Right lobe of liver (tissue), 6 donors: Measurements from ENCODE around the gene DNAH1. TPM values are rescaled to one million over a fixed set of nuclear protein-coding genes. Genes with fewer than 3 reads are reported as not detected.
"Not testable (repeated sequence)": the region's sequence is repeated elsewhere in the genome, so short reads cannot be mapped to it uniquely, and the experiment has no call there.

Source experiments
- ATAC-seq, 4 donors: fragments of 200-7000 bp; cut with Tn5 transposase; one replicate each; pipeline ENCODE4 v1.9.1; 2020; ENCODE audit warnings: mild to moderate bottlenecking in 4 of 4, moderate library complexity in 4 of 4
- DNase-seq, 3 donors: peaks; one replicate each; pipeline ENCODE4 v3.0.0-alpha.2; 2020
- H3K27ac ChIP-seq, 3 donors: fragments of 200-600 bp; one replicate each; pipeline ENCODE4 v1.8.0; 2022
- H3K27me3 ChIP-seq, 2 donors: fragments of 200-600 bp; one replicate each; pipeline ENCODE4 v1.8.0; 2022
- H3K36me3 ChIP-seq, 4 donors: fragments of 200-600 bp; sonication (generic) in 1 of 4; one replicate each; pipeline versions ENCODE4 v1.5.1 to v1.8.0; 2017 to 2022; ENCODE audit warnings: control low read depth in 1 of 4
- H3K4me1 ChIP-seq, 4 donors: fragments of 200-600 bp; sonication (generic) in 1 of 4; one replicate each; pipeline versions ENCODE4 v1.5.1 to v1.8.0; 2017 to 2022; ENCODE audit warnings: control low read depth in 1 of 4
- H3K4me3 ChIP-seq, 3 donors: fragments of 200-600 bp; one replicate each; pipeline ENCODE4 v1.8.0; 2022
- H3K9me3 ChIP-seq, 4 donors: fragments of 200-600 bp; sonication (generic) in 1 of 4; one replicate each; pipeline versions ENCODE4 v1.5.1 to v1.8.0; 2017 to 2022; ENCODE audit warnings: control low read depth in 1 of 4
- CTCF ChIP-seq, 4 donors: fragments of 200-600 bp in 3 of 4; fragments of 450-650 bp in 1 of 4; IDR thresholded peaks; one replicate each; pipeline versions ENCODE4 v1.5.1 to v1.8.0; 2016 to 2022; ENCODE audit warnings: antibody characterized with exemption in 4 of 4, mild to moderate bottlenecking in 2 of 4
- POLR2A ChIP-seq: fragments of 450-650 bp; IDR thresholded peaks from one replicate; pipeline ENCODE4 v1.6.1; 2017; ENCODE audit warnings: antibody characterized with exemption, mild to moderate bottlenecking
- WGBS: methylation state at CpG from one replicate; pipeline ENCODE4 v1.1.6; 2018; ENCODE audit warnings: low coverage, low lambda C conversion rate; ENCODE audit not compliant: insufficient coverage; ENCODE audit errors: missing lambda C conversion rate; 5-methylcytosine and 5-hydroxymethylcytosine counted together
- intact Hi-C, 2 donors: fragments of 100-400 bp; cut with DNase I; formaldehyde crosslinking; loops; one replicate each; pipeline versions ENCODE4 v1.11.2 to v1.14.1; 2022
- total RNA-seq, 6 experiments: library from RNA; depleted of rRNA in 2 of 6; stranded (reverse); fragments of >200 nt in 2 of 6; fragmentation: NEBNext Ultra II Directional in 3 of 6; extraction: Animal tissue kit (Norgen Biotek cat#: 25700) in 3 of 6; gene quantifications; one replicate each; pipeline versions ENCODE4 v1.1.0 to v1.2.4, GENCODE V29; 2016 to 2023
- donor health status: DM: no; HTN: yes; CAD: no.
- donor health status: DM: no; HTN: no; CAD: no.
- donor health status: DM: no; HTN: no; CAD: no.
- donor health status: DM: no; HTN: yes; CAD: no.
- donor health status: DM: no; HTN: yes; CAD: no.

The DNAH1 gene
- total RNA-seq, 6 experiments from 2014 or later: 1.6 to 11.2 (median 8.1) TPM

DNA sequence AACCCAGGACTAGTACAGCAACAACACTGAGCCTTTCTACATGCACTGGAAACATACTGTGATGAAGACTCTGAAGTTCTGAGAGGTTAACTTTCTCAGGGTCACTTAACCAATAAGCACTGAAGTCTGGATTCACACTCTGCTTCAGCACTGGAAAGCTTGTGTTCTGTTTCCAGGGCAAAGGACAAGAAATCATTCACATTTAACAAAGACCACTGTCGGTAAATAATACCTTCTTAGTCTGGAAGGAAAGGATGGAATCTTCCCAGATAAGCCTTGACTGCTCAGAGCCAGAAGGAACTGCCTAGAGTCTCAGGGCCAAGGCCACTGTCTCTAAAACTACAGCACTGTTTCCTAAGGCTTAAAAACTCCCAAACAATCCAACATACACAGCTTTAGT lies 32.8 kb upstream of the DNAH1 start:
- no peaks in the 10 kb centered on the region for H3K27me3 ChIP-seq
- no peak for TF ChIP-seq POLR2A
- TF ChIP-seq CTCF (IDR thresholded peaks at IDR 0.05): no peak
- no peaks in the 10 kb centered on the region for H3K9me3 ChIP-seq
- no peaks in the 10 kb centered on the region for H3K36me3 ChIP-seq
- ATAC-seq (no peak), DNase-seq (no peak)
- peak overlapping the region in 2 of 3 donors; percentile 16 to 44 for H3K27ac ChIP-seq
- H3K4me3 ChIP-seq: no peak overlapping the region
- intact Hi-C loops: no loop called here
- peaks cover 0 to 50% (median 17%) of the 10 kb centered on the region in 4 donors for H3K4me1 ChIP-seq
- 29% methylated on average over 1 of the region's 1 CpG for WGBS

GRCh38 chr3:52284051-52284450 lies 32.1 kb upstream of the DNAH1 start:
- H3K9me3 ChIP-seq, intact Hi-C loops: not testable (repeated sequence)
- H3K4me1 ChIP-seq: peaks cover 0 to 57% (median 22%) of the 10 kb centered on the region in 4 donors

GRCh38 chr3:52286777-52287110 lies 29.4 kb upstream of the DNAH1 start:
- Histone ChIP-seq H3K4me3 (peak overlapping the region; percentile 71 to 90 (median 89)), H3K27me3 (no peaks in the 10 kb centered on the region), H3K9me3 (no peaks in the 10 kb centered on the region), H3K27ac (peak overlapping the region; percentile 99 to 100 (median 99)), H3K36me3 (no peaks in the 10 kb centered on the region), H3K4me1 (peaks cover 0 to 60% (median 24%) of the 10 kb centered on the region in 4 donors)
- TF ChIP-seq POLR2A (peak; percentile 9), CTCF (IDR thresholded peaks at IDR 0.05) (no peak)
- peak; percentile 25 to 48 (median 38) for ATAC-seq
- intact Hi-C loops: no loop called here
- peak; percentile 71 to 87 (median 84) for DNase-seq
- 23% methylated on average over 8 of the region's 8 CpGs for WGBS

More at GRCh38 chr3:52284051-52284450, 32.1 kb upstream of the DNAH1 start:
- H3K36me3 ChIP-seq, H3K27ac ChIP-seq, DNase-seq, H3K27me3 ChIP-seq, ATAC-seq, H3K4me3 ChIP-seq: not testable (repeated sequence)
- whole genome bisulfite sequencing: 44% methylated on average over 2 of the region's 4 CpGs

- DNase-seq: no peak
- intact Hi-C loops: no loop called here
- ATAC-seq: no peak
- Histone ChIP-seq H3K4me1 (peaks cover 0 to 61% (median 25%) of the 10 kb centered on the region in 4 donors), H3K27ac (peak overlapping the region; percentile 56 to 100 (median 99)), H3K9me3 (no peaks in the 10 kb centered on the region), H3K4me3 (peak overlapping the region in 2 of 3 donors; percentile 89 to 90), H3K36me3 (peaks cover 0 to 18% (median 8%) of the 10 kb centered on the region in 4 donors), H3K27me3 (no peaks in the 10 kb centered on the region)
- WGBS: 73% methylated on average over 5 of the region's 6 CpGs
- TF ChIP-seq POLR2A: no peak
- no peak for TF ChIP-seq CTCF (IDR thresholded peaks at IDR 0.05)
These were observed 27.4 kb upstream of the DNAH1 start for GRCh38 chr3:52288674-52289073.

DNA sequence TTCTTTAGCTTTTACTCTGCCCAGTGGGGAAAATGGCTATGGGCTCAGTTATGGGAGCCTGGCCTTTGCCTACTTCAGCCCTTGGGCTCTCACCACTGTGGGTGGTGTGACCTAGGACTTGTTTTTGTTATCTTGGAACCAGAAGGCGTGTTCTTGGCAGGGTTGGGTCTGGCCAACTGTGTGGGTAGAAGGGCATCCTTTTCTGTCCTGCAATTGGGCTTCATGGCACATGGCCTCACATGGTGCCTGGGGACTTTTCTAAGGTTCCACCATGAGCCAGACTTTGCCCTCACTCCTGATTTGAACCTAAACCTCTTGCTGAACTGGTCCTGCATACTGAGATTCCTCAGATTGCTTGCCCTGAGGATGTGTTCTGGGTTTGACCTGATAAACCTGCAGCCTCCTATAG lies 26.8 kb upstream of the DNAH1 start:
- peak; percentile 1 to 31 (median 26) for ATAC-seq
- TF ChIP-seq CTCF (IDR thresholded peaks at IDR 0.05) (no peak), POLR2A (peak; percentile 49)
- Histone ChIP-seq H3K4me1 (peaks cover 0 to 68% (median 28%) of the 10 kb centered on the region in 4 donors), H3K27ac (peak overlapping the region; percentile 56 to 100 (median 99)), H3K27me3 (no peaks in the 10 kb centered on the region), H3K4me3 (peak overlapping the region in 2 of 3 donors; percentile 89 to 90), H3K9me3 (no peaks in the 10 kb centered on the region), H3K36me3 (peaks cover 0 to 19% (median 8%) of the 10 kb centered on the region in 4 donors)
- intact Hi-C loops: no loop called here
- DNase-seq: peak in 1 of 3 donors; percentile 85
- 50% methylated on average over 1 of the region's 1 CpG for WGBS
